PC-3 (cell line): ENCODE data around the gene CYP4F22. TPM values are rescaled to one million over a fixed set of nuclear protein-coding genes. Genes with fewer than 3 reads are reported as not detected.
"Not testable (repeated sequence)": the region's sequence is repeated elsewhere in the genome, so short reads cannot be mapped to it uniquely, and the experiment has no call there.

Source experiments
- ATAC-seq: fragments of 200-7000 bp; cut with Tn5 transposase; 2 replicates; pipeline ENCODE4 v1.9.1; 2020; ENCODE audit warnings: mild to moderate bottlenecking, moderate library complexity
- BruUV-seq: library from RNA; stranded (reverse); fragments of 400-500 nt; replicated peaks from 2 replicates; lab custom pipeline; 2021; lab: Mats Ljungman, UMichigan
- CTCF ChIA-PET: fragments of 300-600 bp; sonication (Branson Sonifier 250); formaldehyde crosslinking; loops from one replicate; lab custom pipeline; 2022; ENCODE audit warnings: antibody characterized with exemption; lab: Charles Lee
- POLR2A ChIA-PET: fragments of 300-600 bp; sonication (Branson Sonifier 250); formaldehyde crosslinking; loops from one replicate; lab custom pipeline; 2022; ENCODE audit warnings: antibody characterized with exemption; ENCODE audit not compliant: unreplicated experiment; lab: Charles Lee
- DNase-seq: peaks from one replicate; pipeline ENCODE4 v3.0.0-alpha.2; 2015
- H2AFZ ChIP-seq: fragments of 300-600 bp; sonication (generic); 2 replicates; pipeline ENCODE4 v1.6.0; 2016; ENCODE audit warnings: antibody characterized with exemption, low read length
- H3F3A ChIP-seq: fragments of 300-600 bp; sonication (generic); one replicate; pipeline ENCODE4 v1.6.0; 2017; ENCODE audit warnings: antibody characterized with exemption, low read length, control low read depth, mild to moderate bottlenecking; ENCODE audit not compliant: unreplicated experiment
- H3K27ac ChIP-seq: fragments of 300-600 bp; sonication (generic); 2 replicates; pipeline ENCODE4 v1.5.1; 2016; ENCODE audit warnings: mild to moderate bottlenecking, low read length
- H3K27me3 ChIP-seq: fragments of 300-600 bp; sonication (generic); 2 replicates; pipeline ENCODE4 v1.6.1; 2016; ENCODE audit warnings: low read length, mixed read lengths
- H3K36me3 ChIP-seq: fragments of 300-600 bp; sonication (generic); 2 replicates; pipeline ENCODE4 v1.6.1; 2016; ENCODE audit warnings: low read depth, mixed run types, low read length, mixed read lengths
- H3K4me1 ChIP-seq: fragments of 300-600 bp; sonication (generic); 2 replicates; pipeline ENCODE4 v1.5.1; 2016; ENCODE audit warnings: low read length; ENCODE audit not compliant: insufficient read depth
- H3K4me2 ChIP-seq: fragments of 300-600 bp; sonication (generic); 2 replicates; pipeline ENCODE4 v1.6.0; 2016; ENCODE audit warnings: low read length
- H3K4me3 ChIP-seq: fragments of 300-600 bp; sonication (generic); 2 replicates; pipeline ENCODE4 v1.5.1; 2016; ENCODE audit warnings: mild to moderate bottlenecking, low read length, mixed read lengths
- H3K79me2 ChIP-seq: fragments of 300-600 bp; sonication (generic); 2 replicates; pipeline ENCODE4 v1.6.1; 2017; ENCODE audit warnings: low read length, mixed read lengths
- H3K9ac ChIP-seq: fragments of 300-600 bp; sonication (generic); 2 replicates; pipeline ENCODE4 v1.6.0; 2016; ENCODE audit warnings: mild to moderate bottlenecking, low read length
- H3K9me2 ChIP-seq: fragments of 300-600 bp; sonication (generic); replicated peaks from 2 replicates; pipeline ENCODE4 v1.6.1; 2016; ENCODE audit warnings: mixed run types, low read length, mixed read lengths
- H3K9me3 ChIP-seq: fragments of 300-600 bp; sonication (generic); 2 replicates; pipeline ENCODE4 v1.6.1; 2016; ENCODE audit warnings: low read length, mixed read lengths
- H4K20me1 ChIP-seq: fragments of 300-600 bp; sonication (generic); 2 replicates; pipeline ENCODE4 v1.6.1; 2016; ENCODE audit warnings: low read length, mixed read lengths
- EZH2 ChIP-seq: fragments of 300-600 bp; sonication (generic); IDR thresholded peaks from one replicate; pipeline ENCODE4 v1.6.1; 2017; ENCODE audit warnings: antibody characterized with exemption, mild to moderate bottlenecking, low read length; ENCODE audit not compliant: unreplicated experiment
- EZH2phosphoT487 ChIP-seq: fragments of 300-600 bp; sonication (generic); IDR thresholded peaks from 2 replicates; pipeline ENCODE4 v1.6.1; 2018; ENCODE audit warnings: mild to moderate bottlenecking, antibody characterized with exemption, low read length, borderline replicate concordance
- intact Hi-C: fragments of 100-400 bp; cut with micrococcal nuclease; formaldehyde crosslinking; loops from 2 replicates; pipeline ENCODE4 v1.9.0; 2023
- total RNA-seq: library from RNA; depleted of rRNA; stranded (reverse); fragments of >200 nt; gene quantifications from 2 replicates; pipeline ENCODE4 v1.2.3, GENCODE V29; 2014
- TF ChIP-seq, protein P1 (sequence below): fragments of 300-600 bp; sonication (generic); conservative IDR thresholded peaks from 2 replicates; pipeline ENCODE4 v1.5.1; 2017; ENCODE audit warnings: antibody characterized with exemption, low read depth, mild to moderate bottlenecking, low read length

Gene CYP4F22
- total RNA-seq, 1 experiment from 2014 or later = 0.07 TPM

DNA sequence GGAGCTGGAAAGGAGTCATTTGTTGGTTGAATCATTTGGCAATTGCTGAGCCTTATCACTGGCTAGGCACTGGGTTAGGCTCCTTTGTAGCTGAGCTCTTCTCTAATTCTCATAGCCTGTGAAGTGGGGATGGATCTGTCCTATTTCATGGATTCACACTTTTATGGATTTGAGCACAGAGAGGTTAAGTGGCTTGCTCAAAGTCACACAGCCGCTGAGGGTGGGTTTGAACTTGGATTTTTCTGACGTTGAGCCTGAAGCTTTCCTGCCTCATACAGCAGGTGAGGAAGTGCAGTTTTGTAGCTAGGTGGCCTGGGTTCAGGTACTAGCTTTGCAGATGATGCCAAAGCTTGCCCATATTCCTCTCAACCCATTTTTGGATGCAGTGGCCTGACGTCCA is 19.4 kb downstream of the CYP4F22 start:
- DNase-seq (no peak), ATAC-seq (no peak)
- Histone ChIP-seq H3K36me3 (no peaks in the 10 kb centered on the region), H4K20me1 (no peaks in the 10 kb centered on the region), H3K9me3 (no peaks in the 10 kb centered on the region), H3K4me3 (no peak overlapping the region), H3K9ac (no peak overlapping the region), H2AFZ (no peak overlapping the region), H3K4me1 (peaks cover under 1% of the 10 kb centered on the region; the same call in 1 of the 2 replicates), H3K27ac (no peak overlapping the region), H3K4me2 (no peak overlapping the region), H3F3A (no peaks in the 10 kb centered on the region), H3K79me2 (no peaks in the 10 kb centered on the region), H3K9me2 (no peaks in the 10 kb centered on the region), H3K27me3 (peaks cover 3% of the 10 kb centered on the region; the same call in 1 of the 2 replicates)
- TF ChIP-seq, protein P1, sequence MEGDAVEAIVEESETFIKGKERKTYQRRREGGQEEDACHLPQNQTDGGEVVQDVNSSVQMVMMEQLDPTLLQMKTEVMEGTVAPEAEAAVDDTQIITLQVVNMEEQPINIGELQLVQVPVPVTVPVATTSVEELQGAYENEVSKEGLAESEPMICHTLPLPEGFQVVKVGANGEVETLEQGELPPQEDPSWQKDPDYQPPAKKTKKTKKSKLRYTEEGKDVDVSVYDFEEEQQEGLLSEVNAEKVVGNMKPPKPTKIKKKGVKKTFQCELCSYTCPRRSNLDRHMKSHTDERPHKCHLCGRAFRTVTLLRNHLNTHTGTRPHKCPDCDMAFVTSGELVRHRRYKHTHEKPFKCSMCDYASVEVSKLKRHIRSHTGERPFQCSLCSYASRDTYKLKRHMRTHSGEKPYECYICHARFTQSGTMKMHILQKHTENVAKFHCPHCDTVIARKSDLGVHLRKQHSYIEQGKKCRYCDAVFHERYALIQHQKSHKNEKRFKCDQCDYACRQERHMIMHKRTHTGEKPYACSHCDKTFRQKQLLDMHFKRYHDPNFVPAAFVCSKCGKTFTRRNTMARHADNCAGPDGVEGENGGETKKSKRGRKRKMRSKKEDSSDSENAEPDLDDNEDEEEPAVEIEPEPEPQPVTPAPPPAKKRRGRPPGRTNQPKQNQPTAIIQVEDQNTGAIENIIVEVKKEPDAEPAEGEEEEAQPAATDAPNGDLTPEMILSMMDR = no peak
- TF ChIP-seq EZH2 (no peak), EZH2phosphoT487 (no peak)
- ChIA-PET CTCF (no interaction called here), POLR2A (no interaction called here)
- intact Hi-C loops = no loop called here
- no TSS peak for BruUV-seq

DNA sequence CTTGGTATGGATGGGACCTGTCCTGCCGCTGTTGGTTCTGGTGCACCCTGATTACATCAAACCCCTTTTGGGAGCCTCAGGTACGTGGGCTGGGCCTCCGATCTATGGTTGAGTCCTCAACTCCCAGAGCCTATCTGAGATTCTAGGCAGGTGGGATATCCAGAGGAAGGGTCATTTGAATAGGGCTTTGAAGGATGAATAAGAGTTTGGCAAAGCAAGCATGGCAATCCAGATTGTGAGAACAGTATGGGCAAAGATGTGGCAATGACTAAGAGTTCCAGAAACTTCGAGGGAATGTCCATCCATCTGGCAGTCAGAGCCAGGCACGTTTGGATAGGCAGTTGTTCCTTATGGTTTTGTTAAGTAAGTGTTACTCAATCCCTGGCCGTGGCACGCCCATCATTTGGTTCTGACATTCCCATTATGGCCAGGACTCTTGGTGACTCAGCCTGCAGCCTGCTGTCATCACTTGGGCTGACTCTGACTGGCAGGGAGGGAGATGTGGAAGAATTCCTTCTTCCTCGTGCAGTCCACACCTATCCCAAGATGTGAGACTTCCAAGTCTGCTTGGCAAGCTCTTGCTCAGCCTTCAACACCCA is 21.5 kb downstream of the CYP4F22 start:
- H2AFZ ChIP-seq = no peak overlapping the region
- no peaks in the 10 kb centered on the region for H3K9me2 ChIP-seq
- no peak overlapping the region for H3K9ac ChIP-seq
- H3K4me2 ChIP-seq = no peak overlapping the region
- H3K27me3 ChIP-seq = peaks cover 3% of the 10 kb centered on the region; the same call in 1 of the 2 replicates
- no peaks in the 10 kb centered on the region for H3K36me3 ChIP-seq
- no peaks in the 10 kb centered on the region for H4K20me1 ChIP-seq
- TF ChIP-seq EZH2phosphoT487 (no peak), EZH2 (no peak)
- TF ChIP-seq, protein P1 = no peak
- BruUV-seq = no TSS peak
- no peak for DNase-seq
- POLR2A ChIA-PET = no interaction called here
- ATAC-seq = no peak
- no peak overlapping the region for H3K4me3 ChIP-seq
- CTCF ChIA-PET = no interaction called here
- H3K9me3 ChIP-seq = no peaks in the 10 kb centered on the region
- peaks cover 6% of the 10 kb centered on the region; the same call in 1 of the 2 replicates for H3K4me1 ChIP-seq
- H3K27ac ChIP-seq = no peak overlapping the region
- H3K79me2 ChIP-seq = no peaks in the 10 kb centered on the region
- H3F3A ChIP-seq = no peaks in the 10 kb centered on the region
- intact Hi-C loops = no loop called here

DNA sequence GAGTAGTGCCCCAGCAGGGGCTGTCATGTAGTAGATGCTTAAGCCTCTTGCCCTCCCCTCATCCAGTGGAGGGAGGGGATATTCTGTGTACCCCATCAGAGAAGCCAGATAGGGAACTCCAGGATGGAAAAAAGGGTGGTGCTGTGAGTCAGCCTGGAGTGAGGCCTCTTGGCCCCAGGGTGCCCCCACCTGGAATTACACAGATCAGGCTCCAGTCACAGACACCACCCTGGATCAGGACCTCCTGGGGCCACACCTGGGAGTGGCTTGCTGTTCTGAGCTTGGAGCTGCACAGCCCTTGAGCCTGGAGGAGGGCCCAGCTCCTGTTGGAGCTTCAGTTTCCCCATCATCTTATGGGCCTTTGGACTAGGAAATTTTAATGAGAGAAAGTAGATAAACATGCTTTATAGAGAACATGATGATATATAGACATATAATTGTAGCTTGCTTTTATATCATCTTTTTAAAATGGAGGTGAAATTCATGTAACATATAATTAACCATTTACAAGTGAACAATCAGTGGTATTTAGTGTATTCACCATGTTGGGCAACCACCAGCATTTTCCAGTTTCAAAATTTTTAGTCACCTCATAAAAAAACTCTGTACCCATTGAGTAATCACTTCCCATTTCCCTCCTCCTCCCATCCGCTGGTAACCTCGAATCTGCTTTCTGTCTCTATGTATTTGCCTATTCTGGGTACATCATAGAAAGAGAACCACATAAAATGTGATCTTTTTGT is 24.6 kb downstream of the CYP4F22 start:
- Histone ChIP-seq H4K20me1 (no peaks in the 10 kb centered on the region), H3K9ac (no peak overlapping the region), H3K79me2 (no peaks in the 10 kb centered on the region), H3K4me1 (peaks cover 6% of the 10 kb centered on the region; the same call in 1 of the 2 replicates), H3F3A (no peaks in the 10 kb centered on the region), H3K9me2 (no peaks in the 10 kb centered on the region), H3K4me3 (no peak overlapping the region), H3K9me3 (no peaks in the 10 kb centered on the region), H3K36me3 (no peaks in the 10 kb centered on the region), H3K27me3 (peaks cover 3% of the 10 kb centered on the region; the same call in 1 of the 2 replicates), H3K4me2 (no peak overlapping the region), H2AFZ (no peak overlapping the region), H3K27ac (no peak overlapping the region)
- ATAC-seq = no peak; the same call in 1 of the 2 replicates
- BruUV-seq = no TSS peak
- ChIA-PET CTCF (no interaction called here), POLR2A (no interaction called here)
- TF ChIP-seq, protein P1 = no peak
- TF ChIP-seq EZH2phosphoT487 = no peak
- intact Hi-C loops = no loop called here
- DNase-seq = peak; percentile 45

DNA sequence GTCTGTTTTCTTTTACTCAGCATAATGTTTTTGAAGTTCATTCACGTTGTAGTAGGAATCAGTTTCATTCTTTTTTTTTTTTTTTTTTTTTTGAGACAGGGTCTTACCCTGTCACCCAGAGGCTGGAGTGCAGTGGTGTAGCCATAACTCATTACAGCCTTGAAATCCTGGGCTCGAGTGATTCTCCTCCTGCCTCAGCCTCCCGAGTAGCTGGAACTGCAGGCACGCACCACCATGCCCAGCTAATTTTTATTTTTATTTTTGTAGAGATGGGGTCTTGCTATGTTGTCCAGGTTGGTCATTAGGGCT is 25.2 kb downstream of the CYP4F22 start:
- H3K36me3 ChIP-seq, ATAC-seq, H3K27ac ChIP-seq, BruUV-seq, H4K20me1 ChIP-seq, H2AFZ ChIP-seq, H3K4me2 ChIP-seq, H3K9ac ChIP-seq, intact Hi-C loops, POLR2A ChIA-PET, H3K4me1 ChIP-seq, CTCF ChIA-PET, H3F3A ChIP-seq, H3K9me2 ChIP-seq, H3K27me3 ChIP-seq, H3K4me3 ChIP-seq, DNase-seq, H3K9me3 ChIP-seq, H3K79me2 ChIP-seq: not testable (repeated sequence)
